Measurements from ENCODE around the gene TEKT5. TPM values are rescaled to one million over a fixed set of nuclear protein-coding genes. Genes with fewer than 3 reads are reported as not detected.

The TEKT5 gene
- total RNA-seq, 1 donor from 2014 or later, result 0.59 TPM

DNA sequence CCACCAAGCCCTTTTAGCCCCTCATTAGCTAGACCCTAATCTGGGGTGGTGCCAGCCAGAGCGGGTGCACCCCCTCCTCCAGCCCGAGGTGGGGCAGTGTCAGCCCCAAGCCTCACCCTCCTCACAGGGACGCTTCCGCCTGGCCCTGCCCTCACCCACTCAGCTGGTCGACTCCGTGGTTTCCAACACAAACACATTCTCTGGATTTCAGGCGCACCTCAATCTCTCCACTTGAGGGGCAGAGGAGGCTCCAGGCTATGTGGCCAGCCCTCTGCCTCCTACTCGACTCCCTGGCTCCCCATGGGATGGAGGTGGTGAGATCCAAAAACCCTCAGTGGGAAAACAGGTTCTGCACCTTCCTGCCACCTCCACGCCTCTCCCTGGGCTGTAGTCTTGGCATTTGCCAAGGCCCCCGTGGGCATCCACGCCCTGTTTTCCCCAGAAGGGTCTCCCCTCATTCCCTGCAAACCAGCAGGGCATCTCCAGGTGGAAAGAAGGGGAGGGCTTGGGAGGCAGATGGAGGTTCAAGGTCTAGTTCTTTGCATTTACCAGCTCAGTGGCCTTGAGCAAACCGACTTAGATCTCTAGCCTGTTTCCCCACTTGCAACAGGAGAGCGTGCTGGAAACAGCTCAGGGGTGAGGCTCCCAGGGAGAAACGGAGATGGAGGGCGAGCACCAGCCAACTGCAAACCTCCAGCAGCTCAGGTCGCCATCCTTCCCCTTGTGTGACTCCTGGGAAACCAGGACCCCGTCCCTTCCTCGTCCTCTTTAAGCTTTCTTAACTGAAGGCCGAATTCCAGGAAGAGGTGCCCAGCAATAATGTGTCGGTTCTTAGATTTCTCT lies 116.0 kb downstream of the TEKT5 start:
- DNase-seq, result no peak

Small RNA genes lying within 50 kb of the gene (small RNA-seq; reads per million reads assigned to genes)
- gene MTND4LP24 (ENCODE audit: low replicate concordance) (not detected), gene MTND6P33 (ENCODE audit: low replicate concordance) (not detected)

Other genes starting within 250 kb of the TEKT5 start
- 63.1 TPM for gene EMP2, start 114.3 kb downstream of the TEKT5 start, total RNA-seq
- gene NUBP1, start 48.9 kb upstream of the TEKT5 start, total RNA-seq, result 14.8 TPM
- 1.2 TPM for gene TVP23A, start 123.9 kb upstream of the TEKT5 start, total RNA-seq
- 5.7 TPM for gene CIITA, start 182.3 kb upstream of the TEKT5 start, total RNA-seq
- gene DEXI, start 247.5 kb upstream of the TEKT5 start, total RNA-seq, result 24.1 TPM
- gene CLEC16A, start 249.6 kb upstream of the TEKT5 start, total RNA-seq, result 18.0 TPM

Measured in skin of body (tissue), 3 donors.